HFFc6 (cell line): ENCODE data around the gene MOB3A. TPM values are rescaled to one million over a fixed set of nuclear protein-coding genes. Genes with fewer than 3 reads are reported as not detected.

Experiments used
- DNase-seq: peaks from one replicate; pipeline ENCODE4 v3.0.0-alpha.2; 2018
- H3K27ac Mint-ChIP-seq: 2 replicates; pipeline ENCODE4 v1.8.0; 2020; ENCODE audit warnings: mild to moderate bottlenecking, mixed read lengths
- H3K27me3 Mint-ChIP-seq: 2 replicates; pipeline ENCODE4 v1.8.0; 2021; ENCODE audit warnings: mild to moderate bottlenecking, moderate library complexity, mixed read lengths; ENCODE audit not compliant: insufficient read depth
- H3K36me3 Mint-ChIP-seq: 2 replicates; pipeline ENCODE4 v1.8.0; 2021; ENCODE audit warnings: low read depth, mixed read lengths
- H3K4me1 Mint-ChIP-seq: 2 replicates; pipeline ENCODE4 v1.8.0; 2020; ENCODE audit warnings: low read depth, mixed read lengths
- H3K4me3 Mint-ChIP-seq: 2 replicates; pipeline ENCODE4 v1.8.0; 2020; ENCODE audit warnings: mild to moderate bottlenecking, moderate library complexity, mixed read lengths
- H3K9me3 Mint-ChIP-seq: 2 replicates; pipeline ENCODE4 v1.8.0; 2020; ENCODE audit warnings: mild to moderate bottlenecking, mixed read lengths
- CTCF ChIP-seq: fragments of 200-600 bp; sonication (generic); IDR thresholded peaks from 2 replicates; pipeline ENCODE4 v1.5.0; 2021; ENCODE audit warnings: antibody characterized with exemption, mild to moderate bottlenecking
- total RNA-seq, 6 experiments: library from RNA; stranded (reverse); fragmentation: NEBNext Ultra II Directional; extraction: Animal tissue kit (Norgen Biotek cat#: 25700); gene quantifications; 2 replicates in 1 of 6; 3 replicates in 5 of 6; pipeline ENCODE4 v1.2.3, GENCODE V29; 2021

Gene MOB3A
- total RNA-seq, 6 experiments from 2014 or later, result 47.1 to 52.6 (median 51.2) TPM

DNA sequence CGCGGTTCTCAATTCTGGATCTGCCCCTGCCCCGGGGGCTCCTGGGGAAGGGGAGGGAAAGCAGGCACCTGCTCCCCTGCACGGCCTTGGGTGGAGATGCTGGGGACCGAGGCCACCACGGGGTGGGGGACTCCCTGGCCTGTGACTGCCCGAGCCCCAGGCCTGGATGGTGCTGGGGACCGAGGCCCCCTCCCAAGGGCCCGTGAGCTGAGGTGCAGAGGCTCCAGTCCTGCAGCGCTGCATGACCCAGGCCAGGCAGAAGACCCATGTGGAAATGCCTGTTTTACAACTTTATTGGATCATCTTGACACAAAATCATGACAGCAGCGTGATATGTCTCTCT lies 4.6 kb upstream of the MOB3A start:
- peaks cover 32% of the 10 kb centered on the region for H3K36me3 Mint-ChIP-seq
- no peak for DNase-seq
- no peaks in the 10 kb centered on the region for H3K9me3 Mint-ChIP-seq
- TF ChIP-seq CTCF, result no peak
- peaks cover 7% of the 10 kb centered on the region for H3K27me3 Mint-ChIP-seq
- H3K4me3 Mint-ChIP-seq, result no peak overlapping the region
- H3K27ac Mint-ChIP-seq, result no peak overlapping the region
- peaks cover 5% of the 10 kb centered on the region; the same call in 1 of the 2 replicates for H3K4me1 Mint-ChIP-seq

DNA sequence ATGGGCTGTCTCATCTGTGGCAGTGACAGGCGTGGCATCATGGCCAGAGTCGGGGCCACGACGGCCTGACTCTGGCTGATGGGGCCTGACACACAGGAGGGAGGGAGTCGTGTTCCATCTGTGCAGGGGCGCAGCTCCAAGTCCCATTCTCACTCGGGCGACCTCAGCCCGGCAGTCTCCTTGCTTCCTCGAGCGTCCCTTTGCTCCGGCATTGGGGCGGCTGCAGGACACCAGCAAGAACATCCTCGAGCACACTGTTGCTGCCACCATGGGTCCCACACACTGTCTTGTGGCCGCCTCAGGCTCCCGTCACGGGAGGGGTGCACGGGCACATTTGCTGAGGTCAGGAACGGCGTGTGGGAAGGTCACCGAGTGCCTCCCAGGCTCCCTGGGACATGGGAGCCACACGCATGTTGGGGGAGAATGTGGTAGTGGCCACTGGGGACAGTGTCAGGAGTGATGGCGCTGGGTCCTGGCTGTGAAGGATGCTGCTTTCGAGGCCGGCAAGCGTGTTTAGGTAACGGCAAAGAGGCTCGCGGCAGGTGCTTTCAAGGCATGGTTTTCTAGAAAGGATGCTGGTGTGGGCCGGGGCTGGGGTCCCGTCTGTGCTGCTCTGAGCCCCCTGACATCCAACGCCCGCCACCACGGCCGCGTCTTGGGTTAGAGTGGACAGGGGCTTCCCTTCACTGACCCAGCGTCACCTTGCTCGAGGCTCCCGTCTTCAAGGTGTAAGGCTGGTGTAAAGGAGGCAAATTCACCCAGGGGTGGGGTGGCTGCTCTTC lies 4.0 kb upstream of the MOB3A start:
- H3K27me3 Mint-ChIP-seq, result peaks cover 8% of the 10 kb centered on the region
- peaks cover 28% of the 10 kb centered on the region for H3K36me3 Mint-ChIP-seq
- TF ChIP-seq CTCF, result no peak
- H3K4me3 Mint-ChIP-seq, result no peak overlapping the region
- H3K27ac Mint-ChIP-seq, result no peak overlapping the region
- H3K9me3 Mint-ChIP-seq, result no peaks in the 10 kb centered on the region
- no peak for DNase-seq
- H3K4me1 Mint-ChIP-seq, result peaks cover 5% of the 10 kb centered on the region; the same call in 1 of the 2 replicates

DNA sequence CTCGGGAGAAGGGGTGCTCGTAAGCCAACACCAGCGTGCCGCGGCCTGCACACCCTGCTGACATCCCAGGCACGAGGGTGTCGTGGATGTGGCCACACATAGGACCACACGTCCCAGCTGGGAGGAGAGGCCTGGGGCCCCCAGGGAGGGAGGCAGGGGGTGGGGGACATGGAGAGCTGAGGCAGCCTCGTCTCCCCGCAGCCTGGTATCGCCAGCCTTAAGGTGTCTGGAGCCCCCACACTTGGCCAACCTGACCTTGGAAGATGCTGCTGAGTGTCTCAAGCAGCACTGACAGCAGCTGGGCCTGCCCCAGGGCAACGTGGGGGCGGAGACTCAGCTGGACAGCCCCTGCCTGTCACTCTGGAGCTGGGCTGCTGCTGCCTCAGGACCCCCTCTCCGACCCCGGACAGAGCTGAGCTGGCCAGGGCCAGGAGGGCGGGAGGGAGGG lies 3.0 kb upstream of the MOB3A start:
- Mint-ChIP-seq H3K36me3 (peaks cover 24% of the 10 kb centered on the region), H3K27ac (no peak overlapping the region), H3K9me3 (no peaks in the 10 kb centered on the region), H3K4me1 (peaks cover 12% of the 10 kb centered on the region), H3K4me3 (no peak overlapping the region), H3K27me3 (peaks cover 8% of the 10 kb centered on the region)
- DNase-seq, result no peak
- no peak for TF ChIP-seq CTCF

DNA sequence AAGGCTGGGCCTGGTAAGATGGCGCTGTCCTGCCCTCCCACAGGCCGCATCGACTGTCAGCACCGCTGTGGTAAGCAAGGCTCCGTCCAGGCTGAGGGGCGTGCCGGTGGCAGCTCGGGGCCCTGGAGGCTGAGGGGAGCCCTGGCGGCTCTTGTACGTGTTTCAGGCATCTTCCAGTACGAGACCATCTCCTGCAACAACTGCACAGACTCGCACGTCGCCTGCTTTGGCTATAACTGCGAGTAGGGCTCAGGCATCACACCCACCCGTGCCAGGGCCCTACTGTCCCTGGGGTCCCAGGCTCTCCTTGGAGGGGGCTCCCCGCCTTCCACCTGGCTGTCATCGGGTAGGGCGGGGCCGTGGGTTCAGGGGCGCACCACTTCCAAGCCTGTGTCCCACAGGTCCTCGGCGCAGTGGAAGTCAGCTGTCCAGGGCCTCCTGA lies 1.8 kb upstream of the MOB3A start:
- Mint-ChIP-seq H3K27ac (no peak overlapping the region), H3K27me3 (peaks cover 8% of the 10 kb centered on the region; the same call in 1 of the 2 replicates), H3K4me1 (peaks cover 14% of the 10 kb centered on the region), H3K9me3 (no peaks in the 10 kb centered on the region), H3K4me3 (no peak overlapping the region), H3K36me3 (peaks cover 19% of the 10 kb centered on the region)
- DNase-seq, result no peak
- no peak for TF ChIP-seq CTCF

GRCh38 chr19:2097203-2097885 lies 1.2 kb upstream of the MOB3A start:
- Mint-ChIP-seq H3K36me3 (peaks cover 19% of the 10 kb centered on the region), H3K4me1 (peaks cover 14% of the 10 kb centered on the region), H3K27me3 (peaks cover 8% of the 10 kb centered on the region; the same call in 1 of the 2 replicates), H3K9me3 (no peaks in the 10 kb centered on the region), H3K4me3 (peak overlapping the region; percentile 85), H3K27ac (peak overlapping the region; percentile 68; the same call in 1 of the 2 replicates)
- no peak for DNase-seq
- TF ChIP-seq CTCF, result 0 out of 2 replicates have a peak, but pooled peaks have one; percentile 24
